AG10803 (cell line): ENCODE measurements around the gene TM4SF18.
A peak's percentile ranks its signal among the peaks of the same experiment; 100 is the strongest.

Source experiments
- DNase-seq: peaks from one replicate; pipeline ENCODE4 v3.0.0; 2010; ENCODE audit warnings: low read depth
- H3K4me3 ChIP-seq: 2 replicates; pipeline ENCODE4 v1.5.1; 2011; ENCODE audit warnings: mild to moderate bottlenecking, low read length, control low read depth
- CTCF ChIP-seq: conservative IDR thresholded peaks from 2 replicates; pipeline ENCODE4 v1.5.1; 2011; ENCODE audit warnings: mild to moderate bottlenecking, low read length, control low read depth, inconsistent platforms

The TM4SF18 gene

GRCh38 chr3:149371723-149372114 is 38.3 kb upstream of the TM4SF18 start:
- H3K4me3 ChIP-seq = no peak overlapping the region
- DNase-seq = no peak
- no peak for TF ChIP-seq CTCF

GRCh38 chr3:149371001-149371722 is 37.7 kb upstream of the TM4SF18 start:
- TF ChIP-seq CTCF = no peak
- peak; percentile 72 for DNase-seq
- H3K4me3 ChIP-seq = no peak overlapping the region

GRCh38 chr3:149369991-149370866 is 36.8 kb upstream of the TM4SF18 start:
- TF ChIP-seq CTCF = no peak
- no peak overlapping the region for H3K4me3 ChIP-seq
- no peak for DNase-seq

GRCh38 chr3:149368674-149369497 is 35.5 kb upstream of the TM4SF18 start:
- no peak overlapping the region for H3K4me3 ChIP-seq
- TF ChIP-seq CTCF = no peak
- no peak for DNase-seq

- no peak for DNase-seq
- no peak overlapping the region for H3K4me3 ChIP-seq
- no peak for TF ChIP-seq CTCF
These were observed 34.8 kb upstream of the TM4SF18 start for GRCh38 chr3:149368201-149368673.

- no peak overlapping the region for H3K4me3 ChIP-seq
- no peak for TF ChIP-seq CTCF
- no peak for DNase-seq
These were observed 33.8 kb upstream of the TM4SF18 start for GRCh38 chr3:149366941-149367840.
